ENCODE results near the gene MBD3L2B.

The MBD3L2B gene

GRCh38 chr19:6997679-6998445, 23.4 kb downstream of the MBD3L2B start:
- Mint-ChIP-seq H3K36me3 (ENCODE audit: low read depth) (no peaks in the 10 kb centered on the region), H3K27me3 (no peaks in the 10 kb centered on the region), H3K9me3 (peaks cover 8% of the 10 kb centered on the region), H3K4me1 (ENCODE audit: low read depth) (peaks cover 14% of the 10 kb centered on the region), H3K4me3 (peak overlapping the region; percentile 64), H3K27ac (peak overlapping the region; percentile 72)
- DNase-seq = no peak

- peaks cover 14% of the 10 kb centered on the region for H3K4me1 Mint-ChIP-seq (ENCODE audit: low read depth)
- H3K27me3 Mint-ChIP-seq = no peaks in the 10 kb centered on the region
- no peak overlapping the region for H3K27ac Mint-ChIP-seq
- no peaks in the 10 kb centered on the region for H3K36me3 Mint-ChIP-seq (ENCODE audit: low read depth)
- H3K9me3 Mint-ChIP-seq = peaks cover 8% of the 10 kb centered on the region
- peak overlapping the region; percentile 64 for H3K4me3 Mint-ChIP-seq
- DNase-seq = no peak
Observed at GRCh38 chr19:6996810-6997209, 24.4 kb downstream of the MBD3L2B start.

GRCh38 chr19:6995054-6995453, 26.2 kb downstream of the MBD3L2B start:
- Mint-ChIP-seq H3K27ac (no peak overlapping the region), H3K9me3 (peaks cover 8% of the 10 kb centered on the region), H3K4me3 (no peak overlapping the region), H3K27me3 (no peaks in the 10 kb centered on the region), H3K4me1 (ENCODE audit: low read depth) (peaks cover 14% of the 10 kb centered on the region), H3K36me3 (ENCODE audit: low read depth) (no peaks in the 10 kb centered on the region)
- DNase-seq = no peak

- Mint-ChIP-seq H3K27ac (no peak overlapping the region), H3K4me3 (no peak overlapping the region), H3K4me1 (ENCODE audit: low read depth) (no peaks in the 10 kb centered on the region), H3K36me3 (ENCODE audit: low read depth) (peaks cover 37% of the 10 kb centered on the region), H3K9me3 (peaks cover 25% of the 10 kb centered on the region), H3K27me3 (no peaks in the 10 kb centered on the region)
- DNase-seq = no peak
Observed at GRCh38 chr19:6988257-6988656, 33.0 kb downstream of the MBD3L2B start.

- no peak overlapping the region for H3K27ac Mint-ChIP-seq
- peaks cover 37% of the 10 kb centered on the region for H3K36me3 Mint-ChIP-seq (ENCODE audit: low read depth)
- H3K27me3 Mint-ChIP-seq = no peaks in the 10 kb centered on the region
- H3K4me3 Mint-ChIP-seq = no peak overlapping the region
- H3K4me1 Mint-ChIP-seq (ENCODE audit: low read depth) = no peaks in the 10 kb centered on the region
- peaks cover 28% of the 10 kb centered on the region for H3K9me3 Mint-ChIP-seq
- no peak for DNase-seq
Observed at GRCh38 chr19:6987850-6988249, 33.4 kb downstream of the MBD3L2B start.

GRCh38 chr19:6983448-6983847, 37.8 kb downstream of the MBD3L2B start:
- Mint-ChIP-seq H3K9me3 (peaks cover 28% of the 10 kb centered on the region), H3K36me3 (ENCODE audit: low read depth) (peaks cover 46% of the 10 kb centered on the region)

GRCh38 chr19:6979399-6979798, 41.8 kb downstream of the MBD3L2B start:
- H3K9me3 Mint-ChIP-seq = peaks cover 28% of the 10 kb centered on the region
- peaks cover 4% of the 10 kb centered on the region for H3K4me1 Mint-ChIP-seq (ENCODE audit: low read depth)
- no peak overlapping the region for H3K27ac Mint-ChIP-seq
- peaks cover 29% of the 10 kb centered on the region for H3K36me3 Mint-ChIP-seq (ENCODE audit: low read depth)
- no peak overlapping the region for H3K4me3 Mint-ChIP-seq
- no peak for DNase-seq
- no peaks in the 10 kb centered on the region for H3K27me3 Mint-ChIP-seq

More at GRCh38 chr19:6983448-6983847, 37.8 kb downstream of the MBD3L2B start:
- Mint-ChIP-seq H3K27ac (no peak overlapping the region), H3K27me3 (no peaks in the 10 kb centered on the region), H3K4me1 (ENCODE audit: low read depth) (peaks cover 4% of the 10 kb centered on the region), H3K4me3 (no peak overlapping the region)
- DNase-seq = no peak

GRCh38 chr19:6976197-6976596, 45.0 kb downstream of the MBD3L2B start:
- Mint-ChIP-seq H3K36me3 (ENCODE audit: low read depth) (peaks cover 23% of the 10 kb centered on the region), H3K4me3 (no peak overlapping the region), H3K9me3 (peaks cover 14% of the 10 kb centered on the region), H3K4me1 (ENCODE audit: low read depth) (peaks cover 4% of the 10 kb centered on the region), H3K27ac (no peak overlapping the region), H3K27me3 (peaks cover 3% of the 10 kb centered on the region)
- DNase-seq = no peak

GRCh38 chr19:6971366-6971765, 49.9 kb downstream of the MBD3L2B start:
- peaks cover 3% of the 10 kb centered on the region for H3K27me3 Mint-ChIP-seq
- no peaks in the 10 kb centered on the region for H3K9me3 Mint-ChIP-seq
- H3K4me1 Mint-ChIP-seq (ENCODE audit: low read depth) = peaks cover 7% of the 10 kb centered on the region
- no peak overlapping the region for H3K27ac Mint-ChIP-seq
- peaks cover 8% of the 10 kb centered on the region for H3K36me3 Mint-ChIP-seq (ENCODE audit: low read depth)
- no peak for DNase-seq
- H3K4me3 Mint-ChIP-seq = no peak overlapping the region

- Mint-ChIP-seq H3K27ac (no peak overlapping the region), H3K4me1 (ENCODE audit: low read depth) (peaks cover 7% of the 10 kb centered on the region), H3K9me3 (no peaks in the 10 kb centered on the region), H3K36me3 (ENCODE audit: low read depth) (peaks cover 8% of the 10 kb centered on the region), H3K4me3 (no peak overlapping the region), H3K27me3 (peaks cover 3% of the 10 kb centered on the region)
- no peak for DNase-seq
Observed at GRCh38 chr19:6970443-6970842, 50.8 kb downstream of the MBD3L2B start.

- peaks cover 7% of the 10 kb centered on the region for H3K4me1 Mint-ChIP-seq (ENCODE audit: low read depth)
- no peak overlapping the region for H3K27ac Mint-ChIP-seq
- peaks cover 8% of the 10 kb centered on the region for H3K36me3 Mint-ChIP-seq (ENCODE audit: low read depth)
- DNase-seq = no peak
- H3K4me3 Mint-ChIP-seq = no peak overlapping the region
- no peaks in the 10 kb centered on the region for H3K9me3 Mint-ChIP-seq
- peaks cover 3% of the 10 kb centered on the region for H3K27me3 Mint-ChIP-seq
Observed at GRCh38 chr19:6970021-6970420, 51.2 kb downstream of the MBD3L2B start.

GRCh38 chr19:6969490-6969889, 51.7 kb downstream of the MBD3L2B start:
- Mint-ChIP-seq H3K27me3 (peaks cover 3% of the 10 kb centered on the region), H3K27ac (no peak overlapping the region), H3K4me1 (ENCODE audit: low read depth) (peaks cover 7% of the 10 kb centered on the region), H3K36me3 (ENCODE audit: low read depth) (peaks cover 8% of the 10 kb centered on the region), H3K9me3 (no peaks in the 10 kb centered on the region), H3K4me3 (no peak overlapping the region)
- no peak for DNase-seq

All from activated T-cell treated with anti-CD3 and anti-CD28 coated beads, Interleukin-2, amount 50 U/mL, for 24 hours (primary cell).